Lung (tissue), 12 donors: ENCODE results near the gene SLC6A8. TPM values are rescaled to one million over a fixed set of nuclear protein-coding genes. Genes with fewer than 3 reads are reported as not detected.

Source experiments
- ATAC-seq: fragments of 200-7000 bp; cut with Tn5 transposase; one replicate; pipeline ENCODE4 v1.9.1; 2020; ENCODE audit warnings: moderate number of reproducible peaks; ENCODE audit not compliant: insufficient read depth, low FRiP score
- DNase-seq, 3 donors: peaks; one replicate each; pipeline ENCODE4 v3.0.0-alpha.2; 2013 to 2017
- H3K27ac ChIP-seq, 2 donors: one replicate each; pipeline ENCODE4 v1.5.1; 2013; ENCODE audit warnings: mild to moderate bottlenecking in 2 of 2, moderate library complexity in 2 of 2, control low read depth in 1 of 2, inconsistent platforms in 1 of 2, low read depth in 1 of 2, low read length in 1 of 2
- H3K27me3 ChIP-seq, 3 donors: one replicate each; pipeline ENCODE4 v1.5.1; 2013; ENCODE audit warnings: low read length in 2 of 3; ENCODE audit not compliant: control insufficient read depth in 3 of 3, insufficient read depth in 3 of 3
- H3K36me3 ChIP-seq, 4 donors: one replicate each; pipeline ENCODE4 v1.5.1; 2013; ENCODE audit warnings: low read length in 4 of 4, mild to moderate bottlenecking in 1 of 4, moderate library complexity in 1 of 4; ENCODE audit not compliant: control insufficient read depth in 4 of 4, insufficient read depth in 4 of 4
- H3K4me1 ChIP-seq, 5 donors: one replicate each; pipeline ENCODE4 v1.5.1; 2013; ENCODE audit warnings: low read length in 5 of 5, mild to moderate bottlenecking in 2 of 5, moderate library complexity in 1 of 5; ENCODE audit not compliant: control insufficient read depth in 5 of 5, insufficient read depth in 5 of 5
- H3K4me3 ChIP-seq: one replicate; pipeline ENCODE4 v1.5.1; 2013; ENCODE audit warnings: mild to moderate bottlenecking, control low read depth, moderate library complexity
- H3K9ac ChIP-seq, 2 donors: one replicate each; pipeline ENCODE4 v1.5.1; 2013; ENCODE audit warnings: low read length in 2 of 2, control low read depth in 1 of 2; ENCODE audit not compliant: insufficient read depth in 1 of 2
- H3K9me3 ChIP-seq, 4 donors: one replicate each; pipeline ENCODE4 v1.5.1; 2013; ENCODE audit warnings: low read length in 3 of 4, mild to moderate bottlenecking in 1 of 4, moderate library complexity in 1 of 4; ENCODE audit not compliant: control insufficient read depth in 4 of 4, insufficient read depth in 3 of 4
- WGBS, 2 donors: extraction: QIAGEN DNeasy Blood & Tissue Kit; methylation state at CpG; one replicate each; pipeline ENCODE4 v1.1.7; 2013; 5-methylcytosine and 5-hydroxymethylcytosine counted together
- polyA plus RNA-seq, 2 donors: library from polyadenylated mRNA; stranded (reverse); fragments of 200-250 nt; gene quantifications; one replicate each; pipeline ENCODE4 v1.2.1, GENCODE V29; 2013
- total RNA-seq, 2 donors: library from RNA; depleted of rRNA in 1 of 2; stranded (reverse); fragments of >200 nt in 1 of 2; gene quantifications; one replicate each; pipeline ENCODE4 v1.2.1, GENCODE V29; 2014 to 2021
- TF ChIP-seq, protein P1 (sequence below): IDR thresholded peaks from 2 replicates; pipeline ENCODE4 v1.5.1; 2012; ENCODE audit warnings: mild to moderate bottlenecking; ENCODE audit errors: control extremely low read depth, extremely low read depth
- donor health status: control.
- donor health status: control.
- donor health status: Bipolar disorder and iron deficiency.
- donor health status: healthy.
- donor health status: DM: yes; HTN: yes; CAD: no.

The SLC6A8 gene
- total and polyA plus RNA-seq, 4 donors, result 5.3 to 21.5 (median 9.9) TPM

- no peak for DNase-seq
- H3K27ac ChIP-seq, result peak overlapping the region; percentile 89 to 92
- TF ChIP-seq, protein P1, sequence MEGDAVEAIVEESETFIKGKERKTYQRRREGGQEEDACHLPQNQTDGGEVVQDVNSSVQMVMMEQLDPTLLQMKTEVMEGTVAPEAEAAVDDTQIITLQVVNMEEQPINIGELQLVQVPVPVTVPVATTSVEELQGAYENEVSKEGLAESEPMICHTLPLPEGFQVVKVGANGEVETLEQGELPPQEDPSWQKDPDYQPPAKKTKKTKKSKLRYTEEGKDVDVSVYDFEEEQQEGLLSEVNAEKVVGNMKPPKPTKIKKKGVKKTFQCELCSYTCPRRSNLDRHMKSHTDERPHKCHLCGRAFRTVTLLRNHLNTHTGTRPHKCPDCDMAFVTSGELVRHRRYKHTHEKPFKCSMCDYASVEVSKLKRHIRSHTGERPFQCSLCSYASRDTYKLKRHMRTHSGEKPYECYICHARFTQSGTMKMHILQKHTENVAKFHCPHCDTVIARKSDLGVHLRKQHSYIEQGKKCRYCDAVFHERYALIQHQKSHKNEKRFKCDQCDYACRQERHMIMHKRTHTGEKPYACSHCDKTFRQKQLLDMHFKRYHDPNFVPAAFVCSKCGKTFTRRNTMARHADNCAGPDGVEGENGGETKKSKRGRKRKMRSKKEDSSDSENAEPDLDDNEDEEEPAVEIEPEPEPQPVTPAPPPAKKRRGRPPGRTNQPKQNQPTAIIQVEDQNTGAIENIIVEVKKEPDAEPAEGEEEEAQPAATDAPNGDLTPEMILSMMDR, result no peak
- H3K4me3 ChIP-seq, result peak overlapping the region; percentile 57
- 16 to 56% methylated on average over 8 to 12 of the region's 12 CpGs for WGBS, 2 donors
- H3K9me3 ChIP-seq, result peaks cover 0 to 12% (median 1%) of the 10 kb centered on the region in 4 donors
- no peaks in the 10 kb centered on the region for H3K27me3 ChIP-seq
- peaks cover 0 to 9% (median 6%) of the 10 kb centered on the region in 4 donors for H3K36me3 ChIP-seq
- H3K4me1 ChIP-seq, result peaks cover 6 to 30% (median 10%) of the 10 kb centered on the region in 5 donors
- no peak overlapping the region for H3K9ac ChIP-seq
- ATAC-seq, result no peak
These were observed 35.1 kb downstream of the SLC6A8 start for GRCh38 chrX:153722704-153723350.

- ATAC-seq (no peak), DNase-seq (peak; percentile 11 to 37 (median 33))
- H3K9me3 ChIP-seq, result peaks cover 0 to 15% (median 1%) of the 10 kb centered on the region in 4 donors
- peaks cover 6 to 32% (median 12%) of the 10 kb centered on the region in 5 donors for H3K4me1 ChIP-seq
- no peaks in the 10 kb centered on the region for H3K27me3 ChIP-seq
- H3K27ac ChIP-seq, result peak overlapping the region; percentile 89 to 92
- TF ChIP-seq, protein P1, result no peak
- H3K36me3 ChIP-seq, result peaks cover 0 to 9% (median 6%) of the 10 kb centered on the region in 4 donors
- peak overlapping the region; percentile 57 for H3K4me3 ChIP-seq
- WGBS, 2 donors, result 1 to 29% methylated on average over 43 to 78 of the region's 78 CpGs
- H3K9ac ChIP-seq, result peak overlapping the region in 1 of 2 donors; percentile 49
These were observed 35.9 kb downstream of the SLC6A8 start for GRCh38 chrX:153723351-153724251.

DNA sequence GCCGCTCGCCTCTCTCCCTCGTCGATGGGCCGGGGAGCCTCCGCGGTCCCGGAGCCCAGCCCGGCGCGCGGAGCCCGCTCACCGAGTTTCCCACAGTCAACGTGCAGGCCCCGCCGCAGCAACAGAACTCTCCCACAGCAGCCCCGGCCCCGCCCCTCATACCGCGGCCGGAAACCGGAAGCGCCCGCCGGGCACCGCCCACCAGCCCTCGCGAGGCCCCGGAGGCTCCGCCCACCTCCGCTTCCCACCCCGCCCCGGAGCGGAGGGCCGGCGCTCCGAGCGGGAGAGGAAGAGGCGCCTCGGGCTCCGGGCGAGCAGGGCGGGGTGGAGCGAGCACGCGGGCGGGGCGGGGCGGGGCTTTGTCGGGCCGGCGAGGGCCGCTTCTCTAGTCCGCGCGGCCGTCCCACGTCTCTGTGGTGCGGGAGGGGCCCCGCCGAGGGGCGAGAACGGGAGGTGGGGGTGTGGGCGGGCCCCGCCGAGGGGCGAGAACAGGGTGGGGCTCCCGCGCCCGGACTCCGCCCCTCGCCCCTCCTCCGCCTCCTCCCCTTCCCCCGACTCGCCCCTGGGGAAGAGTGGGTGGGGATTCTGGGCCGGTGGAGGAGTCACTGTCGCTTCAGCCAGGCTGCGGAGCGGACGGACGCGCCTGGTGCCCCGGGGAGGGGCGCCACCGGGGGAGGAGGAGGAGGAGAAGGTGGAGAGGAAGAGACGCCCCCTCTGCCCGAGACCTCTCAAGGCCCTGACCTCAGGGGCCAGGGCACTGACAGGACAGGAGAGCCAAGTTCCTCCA is 36.7 kb downstream of the SLC6A8 start, which contains the start of the genes ABCD1 and BCAP31:
ABCD1 (plus strand) TSS at position 605 of the 787 bp plus-strand sequence. CDS start 411 bp downstream, outside the sequence.
BCAP31 (minus strand) TSS at position 136 of the 787 bp plus-strand sequence. CDS start 1,143 bp downstream, outside the sequence.
- Histone ChIP-seq H3K9ac (peak within 1 kb of the TSS in 1 of 2 donors; percentile 49), H3K4me3 (peak within 1 kb of the TSS; percentile 57), H3K4me1 (peaks cover 6 to 32% (median 12%) of the 10 kb centered on the region in 5 donors), H3K27me3 (no peaks in the 10 kb centered on the region), H3K36me3 (peaks cover 0 to 8% (median 2%) of the 10 kb centered on the region in 4 donors), H3K9me3 (peaks cover 0 to 18% (median 1%) of the 10 kb centered on the region in 4 donors), H3K27ac (peak within 1 kb of the TSS; percentile 89 to 94)
- DNase-seq (peak; percentile 90 to 92 (median 92)), ATAC-seq (peak; percentile 76)
- 8 to 29% methylated on average over 12 to 88 of the region's 88 CpGs for WGBS, 2 donors
- TF ChIP-seq, protein P1, result no peak
